DMS53 (cell line): ENCODE data around the gene ACOT7.

Experiments
- DNase-seq: peaks from one replicate; lab custom pipeline; 2025; lab: John Stamatoyannopoulos, UW

ACOT7 gene

DNA sequence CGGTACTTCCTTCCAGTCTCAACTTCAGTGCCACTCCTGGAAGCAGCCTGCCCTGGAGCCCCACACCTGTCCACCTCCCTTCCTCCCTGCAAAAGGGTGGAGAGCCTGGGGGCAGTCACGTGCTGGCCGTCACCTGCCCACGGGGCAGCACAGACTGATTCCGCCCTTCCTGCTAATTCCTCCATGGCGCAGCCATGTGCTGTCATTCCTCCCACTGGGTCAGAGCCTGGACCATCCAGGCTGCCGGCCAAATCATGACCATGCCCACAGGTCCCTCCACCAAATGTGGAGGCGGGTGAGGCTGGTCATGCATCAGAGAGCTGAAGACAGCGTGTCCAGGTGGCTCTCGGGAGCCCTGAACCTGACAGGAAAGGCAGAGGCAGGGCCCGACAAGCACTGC, 108.2 kb downstream of the ACOT7 start:
- no peak for DNase-seq

GRCh38 chr1:6282577-6283270, 110.8 kb downstream of the ACOT7 start:
- no peak for DNase-seq

- no peak for DNase-seq
These were observed 111.8 kb downstream of the ACOT7 start for GRCh38 chr1:6281511-6282402.

DNA sequence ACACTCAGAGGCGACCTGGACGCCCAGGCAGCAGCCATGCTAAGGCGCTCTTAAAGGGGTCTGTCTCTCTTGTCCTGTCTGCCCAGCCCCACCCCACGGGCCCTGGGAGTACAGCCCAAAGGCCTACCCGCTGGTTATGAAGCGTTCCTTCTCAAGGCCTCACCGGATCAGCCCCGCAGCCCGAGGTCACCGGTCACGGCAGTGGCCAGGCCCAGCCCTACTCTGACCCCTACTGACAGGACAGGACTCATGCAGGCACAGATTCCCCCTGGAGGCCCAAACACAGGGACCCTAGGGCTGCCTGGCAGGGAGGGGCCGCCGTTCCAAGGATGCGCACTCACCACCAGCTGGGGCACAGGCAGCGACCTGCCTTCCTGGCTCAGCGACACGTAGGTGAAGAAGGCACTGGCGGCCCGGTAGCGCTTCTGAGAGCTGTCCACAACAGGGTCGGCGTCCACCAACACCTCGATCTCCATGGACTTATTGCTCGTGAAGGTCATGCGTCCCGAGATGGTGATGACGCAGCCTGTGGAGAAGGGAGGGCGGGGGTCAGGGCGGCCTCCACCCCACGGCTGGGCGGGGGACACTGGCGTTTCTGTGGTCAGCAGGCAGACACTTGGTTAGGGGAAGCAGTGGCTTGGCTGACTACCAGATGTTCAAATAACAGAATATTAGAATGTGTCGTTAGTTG, 112.7 kb downstream of the ACOT7 start:
- peak; percentile 40 for DNase-seq

- DNase-seq, result no peak
These were observed 113.8 kb downstream of the ACOT7 start for GRCh38 chr1:6279613-6280383.

DNA sequence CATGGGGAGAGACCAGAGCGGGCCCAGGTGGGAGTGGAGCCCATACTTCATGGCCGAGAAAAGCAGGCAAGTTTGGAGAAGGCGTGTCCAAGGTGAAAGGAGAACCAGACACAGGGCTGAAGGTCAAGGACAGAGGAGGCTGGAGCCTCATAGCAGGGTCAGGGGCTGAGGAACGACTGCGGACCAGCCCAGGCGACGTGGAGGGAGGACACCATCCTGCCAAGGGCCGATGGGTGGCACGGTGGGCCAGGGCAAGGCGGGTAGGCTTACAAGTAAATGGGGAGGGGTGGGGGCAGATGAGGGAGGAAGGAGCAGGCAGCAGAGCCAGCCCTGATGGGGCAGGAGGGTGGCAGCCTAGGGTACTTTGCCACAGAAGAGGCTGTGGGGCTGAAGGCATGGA, 114.5 kb downstream of the ACOT7 start:
- DNase-seq, result no peak

DNA sequence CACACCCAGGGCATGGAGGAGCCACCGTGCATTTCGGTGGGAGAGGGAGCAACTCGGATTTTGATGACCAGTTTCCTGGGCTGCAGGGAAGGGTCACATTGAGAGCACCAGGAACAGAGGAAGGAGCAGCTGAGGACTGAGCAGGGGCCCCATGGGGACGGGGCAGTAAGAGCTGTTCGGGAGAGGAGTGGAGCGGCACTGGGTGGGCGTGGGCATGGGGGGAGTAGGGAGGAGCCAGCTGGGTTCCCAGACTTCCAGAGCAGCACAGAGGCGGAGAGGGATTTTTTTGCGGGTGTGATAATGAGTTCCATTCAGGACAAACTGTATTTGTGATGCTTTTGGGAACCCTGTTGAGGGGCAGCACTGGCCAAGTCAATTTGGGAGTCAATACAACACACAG, 115.3 kb downstream of the ACOT7 start:
- no peak for DNase-seq

DNA sequence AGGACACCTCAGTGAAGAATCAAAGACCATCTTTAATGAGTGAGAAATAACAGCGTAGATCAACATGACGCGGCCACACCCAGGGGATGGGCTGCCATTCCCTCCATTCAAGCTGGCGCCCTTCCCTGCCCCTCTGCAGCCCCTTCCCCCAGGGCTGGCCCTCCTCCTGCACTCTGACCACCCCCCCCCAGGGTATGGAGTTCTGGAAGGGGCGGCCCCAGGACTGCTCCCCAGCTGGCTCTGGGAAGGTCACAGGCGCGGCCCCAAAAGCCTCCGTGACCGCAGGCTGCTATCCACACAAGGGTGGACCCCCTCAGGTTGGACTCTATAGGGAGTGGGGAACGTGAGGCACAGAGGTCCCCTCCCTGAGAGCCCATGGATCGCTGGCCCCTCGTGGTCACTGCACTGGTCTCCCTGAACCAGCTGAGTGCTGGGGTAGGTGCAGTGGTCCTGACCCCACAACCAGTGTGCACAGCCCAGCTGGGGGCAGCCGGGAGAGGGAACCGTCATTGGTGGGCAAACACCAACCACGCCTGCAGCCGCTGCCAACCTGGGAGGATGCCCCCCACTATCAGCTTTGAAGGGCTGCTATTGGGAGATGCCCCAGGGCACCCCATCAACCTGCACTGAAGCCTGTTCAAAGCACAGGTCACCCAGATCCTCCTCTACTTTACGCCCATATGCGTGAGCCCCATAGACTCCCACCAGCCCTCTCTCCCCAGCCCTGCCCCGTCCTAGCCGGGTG, 116.6 kb downstream of the ACOT7 start:
- no peak for DNase-seq

DNA sequence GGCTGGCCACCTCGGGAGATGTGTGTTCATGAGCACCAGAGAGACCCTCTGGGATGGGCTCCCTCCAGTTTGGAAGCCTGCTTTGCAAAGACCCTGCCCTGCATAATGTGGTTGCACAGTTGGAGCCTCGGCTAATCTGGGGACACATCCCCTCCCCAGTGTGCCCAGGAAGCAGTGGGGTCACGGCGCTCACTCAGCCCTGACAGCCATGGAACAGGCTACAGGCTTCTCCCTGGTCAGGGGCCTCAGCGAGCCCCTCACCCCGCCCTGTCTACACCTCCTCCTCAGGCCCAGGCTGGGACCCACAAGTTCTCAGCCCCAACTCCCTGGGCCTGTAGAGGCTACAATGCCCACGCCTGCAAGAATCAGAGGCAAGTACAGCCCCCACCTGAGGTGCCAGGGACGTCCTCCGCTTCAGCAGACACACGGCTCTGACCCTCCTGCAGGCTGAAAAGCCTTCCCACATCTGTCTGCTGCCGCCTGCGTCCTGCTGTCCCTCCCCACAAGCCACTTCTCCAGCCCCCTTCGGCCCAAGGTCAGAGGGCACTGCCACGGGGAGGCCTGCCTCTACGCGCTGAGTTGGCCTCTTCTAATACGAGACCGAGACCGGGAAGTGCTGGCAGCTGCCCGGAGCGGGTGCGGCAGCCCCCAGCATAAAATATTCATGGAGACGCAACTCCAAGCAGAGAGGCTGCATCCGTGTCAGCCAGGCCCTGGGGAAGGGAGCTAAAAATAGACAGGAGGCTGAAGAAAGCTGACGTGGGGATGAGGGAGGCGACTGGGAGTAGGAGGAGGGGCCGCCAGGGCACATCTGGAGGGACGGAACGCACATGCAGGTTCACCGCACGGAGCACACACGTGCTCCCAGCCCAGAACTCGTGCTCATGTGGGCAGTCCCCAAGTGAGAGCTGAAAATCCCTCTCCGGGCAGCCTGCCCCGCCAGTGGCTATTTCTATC, 117.5 kb downstream of the ACOT7 start:
- no peak for DNase-seq

- DNase-seq, result no peak
These were observed 118.9 kb downstream of the ACOT7 start for GRCh38 chr1:6274622-6275139.

DNA sequence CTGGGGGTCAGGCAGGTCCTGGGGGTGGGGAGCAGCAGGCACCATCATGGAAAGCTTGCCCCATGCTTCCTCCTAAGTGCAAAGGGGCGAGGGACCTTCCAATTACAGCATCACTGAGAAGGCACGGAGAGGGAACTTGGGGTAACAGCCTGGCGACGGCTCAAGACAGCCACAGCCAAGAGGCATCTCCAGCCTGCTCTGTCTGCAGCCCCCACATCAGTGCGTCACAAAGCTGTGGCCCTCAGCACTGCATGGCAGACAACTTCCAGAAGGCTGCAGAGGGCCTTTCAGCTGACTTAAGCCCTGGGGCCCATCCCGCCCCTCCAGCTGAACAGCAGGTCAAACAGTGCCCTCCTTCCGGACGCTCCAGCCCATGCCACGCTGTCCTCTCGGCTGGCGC, 119.5 kb downstream of the ACOT7 start:
- no peak for DNase-seq

GRCh38 chr1:6273380-6273891, 120.1 kb downstream of the ACOT7 start:
- DNase-seq, result no peak

- no peak for DNase-seq
These were observed 120.7 kb downstream of the ACOT7 start for GRCh38 chr1:6272868-6273267.

GRCh38 chr1:6272452-6272851, 121.1 kb downstream of the ACOT7 start:
- no peak for DNase-seq

- no peak for DNase-seq
These were observed 122.0 kb downstream of the ACOT7 start for GRCh38 chr1:6271554-6271953.

DNA sequence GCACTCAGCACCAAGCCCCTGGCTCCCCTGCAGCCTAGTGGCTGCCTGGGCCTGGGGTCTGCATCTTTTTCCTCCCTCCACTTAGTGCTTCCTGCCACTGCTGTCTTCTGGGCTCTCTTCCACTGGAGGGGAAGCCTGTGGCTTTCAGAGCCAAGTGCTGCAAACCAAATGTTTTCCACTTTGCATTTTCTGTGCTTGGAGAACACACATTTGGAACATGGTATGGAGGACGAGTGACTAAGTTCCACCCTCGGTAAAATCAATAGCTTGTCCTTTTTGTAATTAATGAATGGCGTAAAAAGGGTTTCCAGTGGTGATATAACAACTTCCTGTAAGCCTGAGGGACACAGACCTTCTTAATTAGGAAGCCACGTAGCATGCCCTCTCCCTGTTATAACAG, 122.6 kb downstream of the ACOT7 start:
- DNase-seq, result no peak

DNA sequence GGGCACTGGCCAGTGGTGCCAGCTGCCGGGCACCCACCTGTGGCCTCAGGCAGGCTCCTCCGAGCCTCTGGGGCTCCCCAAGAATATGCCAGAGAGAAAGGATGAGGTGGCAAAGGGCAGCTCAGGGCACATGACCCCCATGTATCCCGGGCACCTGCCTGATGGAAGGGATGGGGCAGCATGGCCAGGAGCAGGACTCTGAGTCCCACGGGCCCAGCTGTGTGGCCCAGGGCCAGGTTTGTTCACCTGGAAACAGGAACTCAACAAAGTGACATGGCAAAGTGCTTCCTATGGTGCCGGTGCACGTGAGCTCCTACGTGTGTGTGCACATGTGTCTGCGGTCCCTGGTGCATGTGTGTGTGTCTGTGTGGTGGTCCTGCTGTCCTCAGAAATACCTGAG, 123.2 kb downstream of the ACOT7 start:
- peak; percentile 15 for DNase-seq

GRCh38 chr1:6269720-6270400, 123.7 kb downstream of the ACOT7 start:
- no peak for DNase-seq

DNA sequence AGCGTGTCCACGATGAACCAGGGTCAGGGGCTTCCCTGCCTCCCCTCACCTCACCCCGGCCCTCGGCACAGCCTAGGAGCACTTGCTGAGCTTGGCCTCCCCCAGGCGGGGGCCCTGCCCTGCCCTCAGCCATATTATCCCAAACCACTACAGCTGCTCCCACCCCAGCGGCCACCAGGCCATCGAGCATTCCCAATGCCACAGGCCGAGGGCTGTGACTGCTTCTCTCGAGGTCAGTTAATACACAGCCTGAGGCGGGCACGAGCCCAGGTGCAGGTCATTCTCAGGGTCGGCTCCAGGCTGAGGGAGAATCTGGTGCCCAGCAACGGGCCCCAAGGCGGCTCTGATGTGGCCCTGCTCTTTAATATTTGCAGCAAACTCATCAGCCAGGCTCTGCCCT, 124.3 kb downstream of the ACOT7 start:
- DNase-seq, result no peak
